Smooth muscle cell (in vitro differentiated cells): Measurements from ENCODE around the gene BCL11B. TPM values are rescaled to one million over a fixed set of nuclear protein-coding genes. Genes with fewer than 3 reads are reported as not detected.

ENCODE experiments used
- DNase-seq: peaks from one replicate; lab custom pipeline; 2025; ENCODE audit not compliant: unreplicated experiment; lab: John Stamatoyannopoulos, UW
- H2AFZ ChIP-seq: fragments of 200-600 bp; sonication (generic); 2 replicates; pipeline ENCODE4 v1.6.0; 2016; ENCODE audit warnings: antibody characterized with exemption, low read depth, mild to moderate bottlenecking
- H3F3A ChIP-seq: fragments of 200-600 bp; sonication (generic); 2 replicates; pipeline ENCODE4 v1.6.0; 2017; ENCODE audit warnings: antibody characterized with exemption, low read depth
- H3K27ac ChIP-seq: fragments of 200-600 bp; sonication (generic); 2 replicates; pipeline ENCODE4 v1.5.1; 2016; ENCODE audit warnings: low read depth, mild to moderate bottlenecking
- H3K27me3 ChIP-seq: fragments of 200-600 bp; sonication (generic); 2 replicates; pipeline ENCODE4 v1.6.1; 2016; ENCODE audit warnings: low read depth, mild to moderate bottlenecking
- H3K36me3 ChIP-seq: fragments of 200-600 bp; sonication (generic); 2 replicates; pipeline ENCODE4 v1.5.1; 2016; ENCODE audit warnings: low read depth
- H3K4me1 ChIP-seq: fragments of 200-600 bp; sonication (generic); 2 replicates; pipeline ENCODE4 v1.5.1; 2016; ENCODE audit warnings: low read depth
- H3K4me2 ChIP-seq: fragments of 200-600 bp; sonication (generic); 2 replicates; pipeline ENCODE4 v1.6.0; 2016; ENCODE audit warnings: mild to moderate bottlenecking
- H3K4me3 ChIP-seq: fragments of 200-600 bp; sonication (generic); 2 replicates; pipeline ENCODE4 v1.5.1; 2016; ENCODE audit warnings: mild to moderate bottlenecking
- H3K79me2 ChIP-seq: fragments of 200-600 bp; sonication (generic); 2 replicates; pipeline ENCODE4 v1.6.0; 2016; ENCODE audit warnings: low read depth, mild to moderate bottlenecking
- H3K9ac ChIP-seq: fragments of 200-600 bp; sonication (generic); 2 replicates; pipeline ENCODE4 v1.6.0; 2016; ENCODE audit warnings: low read depth
- H3K9me3 ChIP-seq: fragments of 200-600 bp; sonication (generic); replicated peaks from 2 replicates; pipeline ENCODE4 v1.5.1; 2016; ENCODE audit warnings: low read depth
- H4K20me1 ChIP-seq: fragments of 200-600 bp; sonication (generic); 2 replicates; pipeline ENCODE4 v1.6.0; 2016; ENCODE audit warnings: low read depth
- CTCF ChIP-seq: fragments of 200-600 bp; sonication (generic); IDR thresholded peaks from 2 replicates; pipeline ENCODE4 v1.5.1; 2017; ENCODE audit warnings: borderline replicate concordance, mild to moderate bottlenecking, antibody characterized with exemption; ENCODE audit not compliant: insufficient read depth, poor library complexity, severe bottlenecking
- WGBS: methylation state at CpG from one replicate; pipeline ENCODE4 v1.1.7; 2016; ENCODE audit warnings: low lambda C conversion rate; 5-methylcytosine and 5-hydroxymethylcytosine counted together
- polyA plus RNA-seq: library from polyadenylated mRNA; unstranded; fragments of >200 nt; fragmentation: Nextera tagmentation; extraction: Ambion mirVana; gene quantifications from 2 replicates; pipeline ENCODE4 v1.2.1, GENCODE V29; 2016
- total RNA-seq: library from RNA; depleted of rRNA; stranded (reverse); fragments of >200 nt; gene quantifications from 2 replicates; pipeline ENCODE4 v1.2.3, GENCODE V29; 2014

Gene BCL11B
- total and polyA plus RNA-seq, 2 experiments from 2014 or later: 0.56 to 3.0 TPM

GRCh38 chr14:99226687-99227086, 45.3 kb downstream of the BCL11B start:
- Histone ChIP-seq H4K20me1 (no peaks in the 10 kb centered on the region), H3K27ac (no peak overlapping the region), H3K36me3 (no peaks in the 10 kb centered on the region), H3K79me2 (peaks cover 4% of the 10 kb centered on the region), H3K27me3 (no peaks in the 10 kb centered on the region), H3K4me2 (peak overlapping the region; percentile 32), H3F3A (peaks cover 6% of the 10 kb centered on the region), H3K9ac (no peak overlapping the region), H3K9me3 (no peaks in the 10 kb centered on the region), H2AFZ (no peak overlapping the region), H3K4me3 (no peak overlapping the region), H3K4me1 (peaks cover 6% of the 10 kb centered on the region)
- 74% methylated on average over 4 of the region's 4 CpGs for WGBS
- no peak for DNase-seq
- TF ChIP-seq CTCF: no peak

- Histone ChIP-seq H3K4me2 (no peak overlapping the region), H3K9ac (no peak overlapping the region), H3K4me3 (no peak overlapping the region), H3K79me2 (peaks cover 4% of the 10 kb centered on the region), H2AFZ (no peak overlapping the region), H3K36me3 (no peaks in the 10 kb centered on the region), H3K4me1 (peaks cover 3% of the 10 kb centered on the region), H3K27me3 (no peaks in the 10 kb centered on the region), H3K9me3 (no peaks in the 10 kb centered on the region), H3F3A (peaks cover 6% of the 10 kb centered on the region), H4K20me1 (no peaks in the 10 kb centered on the region), H3K27ac (no peak overlapping the region)
- TF ChIP-seq CTCF: no peak
- 81% methylated on average over 13 of the region's 13 CpGs for WGBS
- DNase-seq: no peak
Measured at GRCh38 chr14:99225436-99226203, 46.4 kb downstream of the BCL11B start.

- H3K36me3 ChIP-seq: no peaks in the 10 kb centered on the region
- H3K9ac ChIP-seq: no peak overlapping the region
- WGBS: 98% methylated on average over 3 of the region's 3 CpGs
- no peak overlapping the region for H3K4me2 ChIP-seq
- H3F3A ChIP-seq: no peaks in the 10 kb centered on the region
- no peak overlapping the region for H3K27ac ChIP-seq
- no peak overlapping the region for H2AFZ ChIP-seq
- no peak for TF ChIP-seq CTCF
- H4K20me1 ChIP-seq: no peaks in the 10 kb centered on the region
- no peak for DNase-seq
- no peak overlapping the region for H3K4me3 ChIP-seq
- no peaks in the 10 kb centered on the region for H3K9me3 ChIP-seq
- no peaks in the 10 kb centered on the region for H3K4me1 ChIP-seq
- no peaks in the 10 kb centered on the region for H3K27me3 ChIP-seq
- H3K79me2 ChIP-seq: peaks cover 4% of the 10 kb centered on the region
Measured at GRCh38 chr14:99224948-99225347, 47.0 kb downstream of the BCL11B start.
